GM12892 (cell line): ENCODE data around the gene STARD7.

Experiments used
- POLR2A ChIP-seq: IDR thresholded peaks from 2 replicates; pipeline ENCODE4 v1.6.1; 2011; ENCODE audit warnings: low read depth, low read length, control low read depth
- TAF1 ChIP-seq: IDR thresholded peaks from 2 replicates; pipeline ENCODE4 v1.6.1; 2011; ENCODE audit warnings: low read depth, mild to moderate bottlenecking, control low read depth, low read length, borderline replicate concordance

DNA sequence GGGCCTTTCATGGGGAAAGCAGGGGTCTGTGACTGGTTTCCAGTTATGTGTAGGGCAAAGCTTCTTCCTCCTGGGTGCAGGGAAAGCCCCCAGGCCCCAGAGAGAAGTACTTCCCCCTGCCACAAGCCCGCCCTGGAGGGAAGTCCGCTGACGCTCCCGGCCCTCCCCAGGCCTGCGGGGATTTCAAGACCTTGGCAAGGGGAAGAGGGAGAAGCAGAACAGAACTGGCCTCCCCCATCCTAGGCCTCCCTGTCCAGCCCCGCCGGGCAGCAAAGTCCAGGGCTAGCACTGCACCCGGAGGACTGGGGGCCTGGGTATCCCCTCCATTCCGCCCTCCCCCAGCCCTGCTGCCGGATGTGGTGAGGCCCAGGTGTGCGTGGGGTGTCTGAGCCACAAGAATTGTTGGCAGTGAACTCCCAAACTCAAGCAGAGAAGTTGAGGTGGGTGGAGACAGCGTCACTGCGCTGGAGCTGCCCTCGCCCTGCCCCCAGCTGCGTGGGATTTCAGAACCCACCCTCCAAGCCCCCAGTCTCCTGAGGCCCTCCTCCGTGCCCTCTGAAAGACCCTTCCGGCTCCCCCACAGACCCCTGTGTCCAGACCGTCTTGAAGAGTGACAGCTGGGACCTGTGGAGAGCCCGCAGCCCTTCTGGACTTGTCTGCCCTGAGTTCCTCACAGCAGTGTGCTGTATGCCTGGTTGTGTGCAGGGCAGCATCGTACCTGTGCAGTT is 62.3 kb downstream of the STARD7 start:
- peak; percentile 17; the same call in 1 of the 2 replicates for TF ChIP-seq TAF1
- TF ChIP-seq POLR2A, result peak; percentile 73; the same call in 1 of the 2 replicates
